GM06990 (cell line): ENCODE measurements around the gene FN1.

Source experiments
- DNase-seq: peaks from one replicate; pipeline ENCODE4 v3.0.0-alpha.2; 2011; ENCODE audit not compliant: insufficient read length; ENCODE audit errors: extremely low read depth
- H3K27me3 ChIP-seq: replicated peaks from 2 replicates; pipeline ENCODE4 v1.6.0; 2011; ENCODE audit warnings: low read length; ENCODE audit not compliant: control insufficient read depth, insufficient read depth
- H3K36me3 ChIP-seq: 2 replicates; pipeline ENCODE4 v1.5.1; 2011; ENCODE audit warnings: low read length; ENCODE audit not compliant: control insufficient read depth, insufficient read depth
- H3K4me3 ChIP-seq: replicated peaks from 2 replicates; pipeline ENCODE4 v1.5.1; 2011; ENCODE audit warnings: low read depth, mild to moderate bottlenecking, control low read depth, low read length
- CTCF ChIP-seq: IDR thresholded peaks from 2 replicates; pipeline ENCODE4 v1.5.1; 2011; ENCODE audit warnings: low read length, control low read depth, mild to moderate bottlenecking, inconsistent platforms; ENCODE audit not compliant: insufficient read depth, poor library complexity, severe bottlenecking

The FN1 gene

GRCh38 chr2:215419113-215419512, 16.8 kb downstream of the FN1 start:
- no peaks in the 10 kb centered on the region for H3K36me3 ChIP-seq
- no peaks in the 10 kb centered on the region for H3K27me3 ChIP-seq
- TF ChIP-seq CTCF, result no peak
- H3K4me3 ChIP-seq, result no peak overlapping the region
- DNase-seq, result no peak

GRCh38 chr2:215418064-215418963, 17.6 kb downstream of the FN1 start:
- DNase-seq, result no peak
- Histone ChIP-seq H3K27me3 (no peaks in the 10 kb centered on the region), H3K4me3 (no peak overlapping the region), H3K36me3 (no peaks in the 10 kb centered on the region)
- TF ChIP-seq CTCF, result no peak

- no peaks in the 10 kb centered on the region for H3K36me3 ChIP-seq
- TF ChIP-seq CTCF, result no peak
- DNase-seq, result no peak
- no peak overlapping the region for H3K4me3 ChIP-seq
- H3K27me3 ChIP-seq, result no peaks in the 10 kb centered on the region
Observed at GRCh38 chr2:215417400-215417951, 18.4 kb downstream of the FN1 start.

GRCh38 chr2:215416656-215417055, 19.2 kb downstream of the FN1 start:
- Histone ChIP-seq H3K4me3 (no peak overlapping the region), H3K36me3 (no peaks in the 10 kb centered on the region)

GRCh38 chr2:215415820-215416577, 19.9 kb downstream of the FN1 start:
- Histone ChIP-seq H3K27me3 (no peaks in the 10 kb centered on the region), H3K4me3 (no peak overlapping the region), H3K36me3 (no peaks in the 10 kb centered on the region)
- no peak for TF ChIP-seq CTCF
- no peak for DNase-seq

More at GRCh38 chr2:215416656-215417055, 19.2 kb downstream of the FN1 start:
- no peak for TF ChIP-seq CTCF
- H3K27me3 ChIP-seq, result no peaks in the 10 kb centered on the region
- no peak for DNase-seq
